PC-9 (cell line): ENCODE data around the gene MGAT4A.

Experiments
- EZH2 ChIP-seq: fragments of 200-600 bp; sonication (generic); IDR thresholded peaks from 2 replicates; pipeline ENCODE4 v1.8.0; 2017; ENCODE audit warnings: antibody characterized with exemption, low read depth
- TF ChIP-seq, protein P1 (sequence below): fragments of 200-600 bp; sonication (generic); conservative IDR thresholded peaks from 2 replicates; pipeline ENCODE4 v1.6.1; 2017; ENCODE audit warnings: mixed run types, antibody characterized with exemption, mild to moderate bottlenecking, moderate library complexity

DNA sequence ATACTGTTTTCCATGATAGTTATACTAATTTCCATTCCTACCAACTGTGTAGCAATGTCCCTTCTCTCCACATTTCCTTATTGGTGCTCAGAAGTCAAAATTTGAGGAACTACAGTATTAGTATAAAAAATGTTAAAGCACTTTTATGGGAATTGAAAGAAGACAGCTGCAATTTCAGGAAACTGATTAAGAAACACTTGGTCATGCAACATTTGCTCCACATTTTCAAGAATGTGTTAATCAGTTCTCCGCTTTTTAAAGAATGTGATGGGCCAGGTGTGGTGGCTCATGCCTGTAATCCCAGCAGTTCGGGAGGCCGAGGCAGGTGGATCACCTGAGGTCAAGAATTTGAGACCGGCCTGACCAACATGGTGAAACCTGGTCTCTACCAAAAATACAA lies 33.6 kb upstream of the MGAT4A start:
- TF ChIP-seq, protein P1, sequence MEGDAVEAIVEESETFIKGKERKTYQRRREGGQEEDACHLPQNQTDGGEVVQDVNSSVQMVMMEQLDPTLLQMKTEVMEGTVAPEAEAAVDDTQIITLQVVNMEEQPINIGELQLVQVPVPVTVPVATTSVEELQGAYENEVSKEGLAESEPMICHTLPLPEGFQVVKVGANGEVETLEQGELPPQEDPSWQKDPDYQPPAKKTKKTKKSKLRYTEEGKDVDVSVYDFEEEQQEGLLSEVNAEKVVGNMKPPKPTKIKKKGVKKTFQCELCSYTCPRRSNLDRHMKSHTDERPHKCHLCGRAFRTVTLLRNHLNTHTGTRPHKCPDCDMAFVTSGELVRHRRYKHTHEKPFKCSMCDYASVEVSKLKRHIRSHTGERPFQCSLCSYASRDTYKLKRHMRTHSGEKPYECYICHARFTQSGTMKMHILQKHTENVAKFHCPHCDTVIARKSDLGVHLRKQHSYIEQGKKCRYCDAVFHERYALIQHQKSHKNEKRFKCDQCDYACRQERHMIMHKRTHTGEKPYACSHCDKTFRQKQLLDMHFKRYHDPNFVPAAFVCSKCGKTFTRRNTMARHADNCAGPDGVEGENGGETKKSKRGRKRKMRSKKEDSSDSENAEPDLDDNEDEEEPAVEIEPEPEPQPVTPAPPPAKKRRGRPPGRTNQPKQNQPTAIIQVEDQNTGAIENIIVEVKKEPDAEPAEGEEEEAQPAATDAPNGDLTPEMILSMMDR = no peak
- no peak for TF ChIP-seq EZH2
